ENCODE results near the gene RCSD1.

RCSD1 gene

DNA sequence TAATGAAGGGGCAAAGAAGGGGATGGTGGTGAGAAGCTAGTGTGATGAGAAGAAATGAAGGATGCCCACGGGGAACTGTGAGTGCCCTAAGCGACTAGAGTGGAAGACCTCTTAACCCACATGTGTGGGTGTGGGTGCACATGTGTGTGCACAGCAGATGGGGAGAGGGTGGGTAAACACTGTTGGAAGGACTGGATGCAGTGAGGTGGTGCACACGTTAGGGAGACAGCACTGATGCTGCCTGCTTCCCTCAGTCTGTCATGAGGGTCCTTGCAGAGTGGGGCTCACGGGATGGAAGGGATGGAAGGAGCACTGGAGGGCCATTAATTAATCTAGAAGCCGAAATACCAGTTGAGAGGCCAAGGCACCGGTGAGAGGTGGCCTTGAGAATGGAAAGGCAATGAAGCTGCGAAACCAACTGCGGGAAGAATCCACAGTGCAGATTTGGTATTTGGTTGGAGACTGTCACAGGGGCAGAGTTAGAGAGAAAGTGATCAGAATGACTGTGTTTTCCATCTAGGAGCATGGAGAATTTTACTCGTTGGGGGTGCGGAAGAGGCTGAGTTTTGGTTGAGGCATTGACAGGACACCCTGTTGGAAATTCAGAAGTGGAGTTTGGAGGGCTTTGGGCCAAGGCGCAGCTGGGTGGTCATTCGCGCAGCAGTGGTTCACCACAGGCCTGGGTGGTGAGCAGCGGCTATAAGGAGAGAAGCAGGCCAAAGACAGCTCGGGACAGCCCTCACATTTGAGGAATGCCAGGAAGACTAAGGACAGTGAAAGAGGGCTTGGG, 15.8 kb downstream of the RCSD1 start:
- ATAC-seq (ENCODE audit: insufficient read depth, low read depth) (no peak), DNase-seq (no peak)
- H3K4me1 ChIP-seq (ENCODE audit: insufficient read depth, low read length) = peaks cover 94% of the 10 kb centered on the region
- TF ChIP-seq EZH2 (IDR thresholded peaks at IDR 0.05; ENCODE audit: borderline replicate concordance, low read depth, low read length, severe bottlenecking) = no peak
- TF ChIP-seq, protein P1, sequence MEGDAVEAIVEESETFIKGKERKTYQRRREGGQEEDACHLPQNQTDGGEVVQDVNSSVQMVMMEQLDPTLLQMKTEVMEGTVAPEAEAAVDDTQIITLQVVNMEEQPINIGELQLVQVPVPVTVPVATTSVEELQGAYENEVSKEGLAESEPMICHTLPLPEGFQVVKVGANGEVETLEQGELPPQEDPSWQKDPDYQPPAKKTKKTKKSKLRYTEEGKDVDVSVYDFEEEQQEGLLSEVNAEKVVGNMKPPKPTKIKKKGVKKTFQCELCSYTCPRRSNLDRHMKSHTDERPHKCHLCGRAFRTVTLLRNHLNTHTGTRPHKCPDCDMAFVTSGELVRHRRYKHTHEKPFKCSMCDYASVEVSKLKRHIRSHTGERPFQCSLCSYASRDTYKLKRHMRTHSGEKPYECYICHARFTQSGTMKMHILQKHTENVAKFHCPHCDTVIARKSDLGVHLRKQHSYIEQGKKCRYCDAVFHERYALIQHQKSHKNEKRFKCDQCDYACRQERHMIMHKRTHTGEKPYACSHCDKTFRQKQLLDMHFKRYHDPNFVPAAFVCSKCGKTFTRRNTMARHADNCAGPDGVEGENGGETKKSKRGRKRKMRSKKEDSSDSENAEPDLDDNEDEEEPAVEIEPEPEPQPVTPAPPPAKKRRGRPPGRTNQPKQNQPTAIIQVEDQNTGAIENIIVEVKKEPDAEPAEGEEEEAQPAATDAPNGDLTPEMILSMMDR (IDR thresholded peaks at IDR 0.05; ENCODE audit: borderline replicate concordance, extremely low read depth, low read length, poor library complexity, severe bottlenecking) = no peak
- H3K9me3 ChIP-seq (ENCODE audit: insufficient read depth, low read length, severe bottlenecking) = no peaks in the 10 kb centered on the region
- peaks cover 100% of the 10 kb centered on the region for H3K79me2 ChIP-seq (ENCODE audit: insufficient read depth, low read length)
- H3K27me3 ChIP-seq (ENCODE audit: insufficient read depth, low read length, poor library complexity) = no peaks in the 10 kb centered on the region
- H2AFZ ChIP-seq (ENCODE audit: low read depth, low read length) = no peak overlapping the region
- no peak overlapping the region for H3K4me3 ChIP-seq (ENCODE audit: low read depth in 1 of 2, low read length in 2 of 2)
- peaks cover 72% of the 10 kb centered on the region for H4K20me1 ChIP-seq (ENCODE audit: insufficient read depth, low read length)
- H3K4me2 ChIP-seq (ENCODE audit: insufficient read depth, low read length) = no peak overlapping the region
- peaks cover 69% of the 10 kb centered on the region for H3K36me3 ChIP-seq (ENCODE audit: insufficient read depth, low read length)
- peak overlapping the region; percentile 41 for H3K27ac ChIP-seq (ENCODE audit: low read length)
- H3K9ac ChIP-seq (ENCODE audit: low read depth, low read length) = no peak overlapping the region

DNA sequence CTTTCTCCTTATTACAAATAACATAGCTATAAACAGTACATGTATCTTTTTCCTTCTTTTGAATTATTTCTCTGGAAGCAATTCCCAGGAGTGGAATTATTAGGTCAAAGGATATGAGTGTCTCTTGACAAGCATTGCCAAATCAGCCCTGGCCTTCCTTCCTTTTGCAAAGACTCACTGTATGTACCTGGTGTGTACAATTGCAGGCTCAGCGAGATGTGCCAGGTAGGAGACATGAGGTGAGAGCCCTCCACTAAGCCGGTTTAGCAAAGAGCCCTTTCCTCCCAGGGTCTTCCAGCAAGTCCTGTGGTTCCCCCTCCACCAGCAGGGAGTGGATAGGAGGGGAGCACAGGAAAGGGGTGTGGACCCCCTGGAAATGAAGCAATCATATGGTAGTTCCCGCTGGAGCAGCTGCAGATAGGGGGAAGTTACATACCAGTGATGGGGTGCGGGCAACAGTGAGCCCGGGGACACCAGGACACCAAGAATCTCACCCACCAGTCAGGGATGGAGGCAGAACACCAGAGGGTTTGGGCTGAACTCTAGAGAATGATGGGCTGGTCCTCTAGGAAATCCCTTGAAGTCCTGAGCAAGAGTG, 18.3 kb downstream of the RCSD1 start:
- no peak for ATAC-seq (ENCODE audit: insufficient read depth, low read depth)
- peaks cover 66% of the 10 kb centered on the region for H3K36me3 ChIP-seq (ENCODE audit: insufficient read depth, low read length)

DNA sequence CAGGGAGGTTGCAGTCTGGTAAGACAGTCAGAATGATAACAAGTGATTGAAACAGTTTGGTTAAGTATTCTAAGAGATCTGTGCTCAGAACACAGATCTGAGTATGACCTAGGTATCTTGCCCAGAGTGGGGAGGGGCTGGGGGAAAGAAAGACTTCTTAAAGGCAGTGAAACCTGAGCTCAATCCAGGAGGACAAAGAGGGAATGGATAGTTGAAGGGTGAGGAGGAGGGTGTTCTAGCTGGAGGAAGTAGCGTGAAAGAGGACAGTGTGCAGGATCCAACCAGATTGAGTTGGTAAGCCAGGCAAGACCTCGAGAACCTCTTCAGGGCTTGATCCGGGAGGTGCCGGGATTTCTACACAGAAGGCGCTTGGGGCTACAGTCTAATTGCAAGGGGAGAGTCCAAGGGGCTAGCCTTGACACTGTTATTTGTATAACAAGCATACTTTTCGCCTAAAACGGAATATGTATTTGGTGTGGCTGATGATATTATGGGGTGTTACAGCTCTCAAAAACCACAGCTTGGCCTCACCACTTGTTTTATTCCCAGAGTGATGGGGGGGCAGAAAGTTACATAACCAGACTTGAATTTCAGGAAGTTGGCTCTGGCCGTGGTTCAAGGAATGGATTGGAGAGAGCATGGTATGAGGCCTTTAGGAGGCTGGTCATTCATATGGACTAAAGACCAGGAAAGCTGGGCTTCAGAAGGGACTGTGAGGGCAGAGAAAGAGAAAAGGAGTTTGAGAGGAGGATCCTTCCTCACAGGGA, 19.1 kb downstream of the RCSD1 start:
- H3K27ac ChIP-seq (ENCODE audit: low read length) = peak overlapping the region; percentile 70
- peaks cover 98% of the 10 kb centered on the region for H3K79me2 ChIP-seq (ENCODE audit: insufficient read depth, low read length)
- peak; percentile 21 for DNase-seq
- peaks cover 80% of the 10 kb centered on the region for H3K4me1 ChIP-seq (ENCODE audit: insufficient read depth, low read length)
- 0 out of 2 replicates have a peak overlapping the region, but pooled peaks have one; percentile 7 for H3K9ac ChIP-seq (ENCODE audit: low read depth, low read length)
- H4K20me1 ChIP-seq (ENCODE audit: insufficient read depth, low read length) = peaks cover 71% of the 10 kb centered on the region
- no peaks in the 10 kb centered on the region for H3K27me3 ChIP-seq (ENCODE audit: insufficient read depth, low read length, poor library complexity)
- peaks cover 67% of the 10 kb centered on the region for H3K36me3 ChIP-seq (ENCODE audit: insufficient read depth, low read length)
- H3K9me3 ChIP-seq (ENCODE audit: insufficient read depth, low read length, severe bottlenecking) = no peaks in the 10 kb centered on the region
- peak; percentile 4; the same call in 1 of the 3 replicates for ATAC-seq (ENCODE audit: insufficient read depth, low read depth)
- H3K4me3 ChIP-seq (ENCODE audit: low read depth in 1 of 2, low read length in 2 of 2) = no peak overlapping the region
- no peak for TF ChIP-seq EZH2 (IDR thresholded peaks at IDR 0.05; ENCODE audit: borderline replicate concordance, low read depth, low read length, severe bottlenecking)
- TF ChIP-seq, protein P1 (IDR thresholded peaks at IDR 0.05; ENCODE audit: borderline replicate concordance, extremely low read depth, low read length, poor library complexity, severe bottlenecking) = no peak
- H2AFZ ChIP-seq (ENCODE audit: low read depth, low read length) = no peak overlapping the region
- H3K4me2 ChIP-seq (ENCODE audit: insufficient read depth, low read length) = peak overlapping the region; percentile 21; the same call in 1 of the 2 replicates

More for the DNA sequence above, 18.3 kb downstream of the RCSD1 start:
- Histone ChIP-seq H2AFZ (ENCODE audit: low read depth, low read length) (no peak overlapping the region), H3K4me1 (ENCODE audit: insufficient read depth, low read length) (peaks cover 87% of the 10 kb centered on the region), H3K9ac (ENCODE audit: low read depth, low read length) (no peak overlapping the region), H3K9me3 (ENCODE audit: insufficient read depth, low read length, severe bottlenecking) (no peaks in the 10 kb centered on the region), H3K79me2 (ENCODE audit: insufficient read depth, low read length) (peaks cover 98% of the 10 kb centered on the region), H3K27ac (ENCODE audit: low read length) (peak overlapping the region; percentile 70), H3K4me3 (ENCODE audit: low read depth in 1 of 2, low read length in 2 of 2) (no peak overlapping the region), H3K4me2 (ENCODE audit: insufficient read depth, low read length) (no peak overlapping the region), H4K20me1 (ENCODE audit: insufficient read depth, low read length) (peaks cover 71% of the 10 kb centered on the region), H3K27me3 (ENCODE audit: insufficient read depth, low read length, poor library complexity) (no peaks in the 10 kb centered on the region)
- no peak for DNase-seq
- TF ChIP-seq, protein P1 (IDR thresholded peaks at IDR 0.05; ENCODE audit: borderline replicate concordance, extremely low read depth, low read length, poor library complexity, severe bottlenecking) = no peak
- TF ChIP-seq EZH2 (IDR thresholded peaks at IDR 0.05; ENCODE audit: borderline replicate concordance, low read depth, low read length, severe bottlenecking) = no peak
